GM10248 (cell line): Measurements from ENCODE around the gene PLCB4.

Source experiments
- CTCF ChIA-PET: fragments of 300-600 bp; sonication (Branson Sonifier 250); formaldehyde crosslinking; extraction: SDS; loops from one replicate; lab custom pipeline; 2021; ENCODE audit warnings: antibody characterized with exemption; lab: Yijun Ruan, JAX
- POLR2A ChIA-PET: fragments of 350-650 bp; sonication (Branson Sonifier 250); formaldehyde crosslinking; extraction: SDS; loops from one replicate; lab custom pipeline; 2020; ENCODE audit warnings: antibody characterized with exemption; lab: Yijun Ruan, JAX
- DNase-seq: peaks from one replicate; pipeline ENCODE4 v3.0.0; 2012; ENCODE audit errors: extremely low spot score
- TF ChIP-seq, protein P1 (sequence below): IDR thresholded peaks from 2 replicates; pipeline ENCODE4 v1.5.1; 2012; ENCODE audit warnings: mild to moderate bottlenecking, low read depth; ENCODE audit errors: extremely low read depth, missing control alignments, control extremely low read depth

The PLCB4 gene

DNA sequence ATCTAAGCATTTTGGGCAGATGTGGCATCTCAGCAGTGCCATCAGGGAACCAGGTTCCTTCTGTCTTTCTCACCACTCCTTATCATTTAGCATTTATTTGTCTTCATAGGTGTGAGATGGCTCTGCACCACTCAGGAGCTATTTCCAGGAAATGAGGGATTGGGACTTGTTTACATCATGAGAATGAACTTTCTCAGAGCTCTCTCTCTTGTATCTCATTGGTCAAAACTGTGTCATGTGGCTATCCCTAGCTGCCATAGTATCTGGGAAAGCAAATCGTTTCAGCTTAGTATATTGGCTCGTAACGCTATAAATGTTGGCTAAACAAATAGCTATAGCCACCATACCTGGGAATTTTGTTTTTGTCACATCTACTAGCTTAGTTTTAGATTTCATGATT is 23.8 kb downstream of the PLCB4 start:
- ChIA-PET POLR2A (no interaction called here), CTCF (interaction anchor here (1.0 to 1.2 kb wide), 2 partner anchors 9 to 10 kb away, joined by 3 to 5 read pairs; no protein-coding TSS in a partner anchor)
- TF ChIP-seq, protein P1, sequence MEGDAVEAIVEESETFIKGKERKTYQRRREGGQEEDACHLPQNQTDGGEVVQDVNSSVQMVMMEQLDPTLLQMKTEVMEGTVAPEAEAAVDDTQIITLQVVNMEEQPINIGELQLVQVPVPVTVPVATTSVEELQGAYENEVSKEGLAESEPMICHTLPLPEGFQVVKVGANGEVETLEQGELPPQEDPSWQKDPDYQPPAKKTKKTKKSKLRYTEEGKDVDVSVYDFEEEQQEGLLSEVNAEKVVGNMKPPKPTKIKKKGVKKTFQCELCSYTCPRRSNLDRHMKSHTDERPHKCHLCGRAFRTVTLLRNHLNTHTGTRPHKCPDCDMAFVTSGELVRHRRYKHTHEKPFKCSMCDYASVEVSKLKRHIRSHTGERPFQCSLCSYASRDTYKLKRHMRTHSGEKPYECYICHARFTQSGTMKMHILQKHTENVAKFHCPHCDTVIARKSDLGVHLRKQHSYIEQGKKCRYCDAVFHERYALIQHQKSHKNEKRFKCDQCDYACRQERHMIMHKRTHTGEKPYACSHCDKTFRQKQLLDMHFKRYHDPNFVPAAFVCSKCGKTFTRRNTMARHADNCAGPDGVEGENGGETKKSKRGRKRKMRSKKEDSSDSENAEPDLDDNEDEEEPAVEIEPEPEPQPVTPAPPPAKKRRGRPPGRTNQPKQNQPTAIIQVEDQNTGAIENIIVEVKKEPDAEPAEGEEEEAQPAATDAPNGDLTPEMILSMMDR = no peak
- no peak for DNase-seq

DNA sequence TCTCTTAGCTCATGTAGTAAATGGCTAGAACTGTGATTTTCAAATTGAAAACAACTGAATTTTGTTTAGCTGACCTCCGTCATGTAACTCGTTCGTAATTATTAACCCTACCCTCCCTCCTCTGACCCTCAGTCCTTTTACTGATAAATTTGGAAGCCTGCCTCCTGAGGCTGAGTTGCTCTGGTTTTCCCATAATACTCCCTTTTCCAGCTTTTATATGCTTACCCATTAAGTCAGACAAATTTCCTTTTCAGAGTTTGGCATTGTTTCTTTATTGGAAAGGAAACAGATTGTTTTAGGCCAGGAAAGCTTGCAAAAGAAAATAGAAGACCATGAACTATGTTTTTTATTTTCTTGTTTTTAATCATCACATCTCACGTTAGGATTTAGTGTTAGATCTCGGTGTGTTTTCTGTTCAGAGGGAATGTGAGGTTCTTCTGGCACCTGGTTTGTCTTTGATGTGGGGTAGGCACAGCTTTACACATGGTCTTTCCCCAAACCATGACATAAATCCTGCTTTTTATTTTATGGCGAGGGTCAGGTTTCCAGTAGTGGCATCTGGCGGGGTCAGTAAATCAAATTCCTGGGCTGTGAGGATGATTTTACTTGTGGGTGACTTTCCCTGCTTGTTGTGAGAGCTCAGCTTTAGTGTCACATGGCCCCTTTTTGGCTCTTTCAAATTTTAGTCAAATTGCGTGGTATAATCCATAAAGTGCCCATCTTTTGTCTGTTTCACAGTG is 24.5 kb downstream of the PLCB4 start:
- ChIA-PET POLR2A (no interaction called here), CTCF (interaction anchor here (1.0 to 1.2 kb wide), 2 partner anchors 8 to 11 kb away, joined by 3 to 5 read pairs; no protein-coding TSS in a partner anchor)
- TF ChIP-seq, protein P1 = no peak
- DNase-seq = no peak

DNA sequence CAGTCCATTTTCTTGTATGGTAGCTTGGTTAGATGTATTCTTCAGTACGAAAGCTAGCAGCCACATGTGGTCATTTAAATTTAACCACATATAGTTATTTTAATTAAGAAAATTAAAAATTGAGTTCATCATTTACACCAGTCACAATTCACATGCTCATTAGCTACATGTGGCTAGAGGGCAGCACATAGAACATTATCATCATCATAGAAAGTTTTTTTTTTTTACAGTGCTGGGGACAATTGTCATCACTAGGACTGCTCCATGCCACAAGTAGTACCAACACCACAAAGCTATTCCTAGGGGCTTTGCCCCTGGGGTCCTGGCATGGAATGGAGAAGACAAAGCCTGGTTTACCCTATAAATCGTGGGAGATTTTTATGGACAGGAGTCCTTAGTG is 30.5 kb downstream of the PLCB4 start:
- ChIA-PET POLR2A (no interaction called here), CTCF (no interaction called here)
- TF ChIP-seq, protein P1 = no peak
- DNase-seq = no peak

DNA sequence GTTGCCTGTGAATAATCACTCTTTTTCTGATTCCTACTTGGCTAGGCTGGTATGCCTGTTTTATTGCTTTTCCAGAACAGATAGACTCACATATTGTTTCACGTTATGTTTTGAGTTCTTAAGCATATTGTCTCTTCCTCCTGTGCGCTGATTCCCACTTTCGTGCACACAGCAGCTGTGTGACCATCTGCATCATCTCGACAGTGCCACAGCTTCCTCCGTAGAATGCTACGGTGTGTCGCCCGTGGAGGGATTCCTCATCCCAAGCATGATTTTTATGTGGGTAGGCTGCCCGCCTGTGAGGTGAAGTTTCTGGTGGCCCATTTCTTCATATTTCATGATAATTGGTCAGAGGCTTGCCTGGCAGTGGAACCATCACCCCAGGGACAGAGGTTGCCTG is 31.8 kb downstream of the PLCB4 start:
- TF ChIP-seq, protein P1 = no peak
- ChIA-PET CTCF (no interaction called here), POLR2A (no interaction called here)

DNA sequence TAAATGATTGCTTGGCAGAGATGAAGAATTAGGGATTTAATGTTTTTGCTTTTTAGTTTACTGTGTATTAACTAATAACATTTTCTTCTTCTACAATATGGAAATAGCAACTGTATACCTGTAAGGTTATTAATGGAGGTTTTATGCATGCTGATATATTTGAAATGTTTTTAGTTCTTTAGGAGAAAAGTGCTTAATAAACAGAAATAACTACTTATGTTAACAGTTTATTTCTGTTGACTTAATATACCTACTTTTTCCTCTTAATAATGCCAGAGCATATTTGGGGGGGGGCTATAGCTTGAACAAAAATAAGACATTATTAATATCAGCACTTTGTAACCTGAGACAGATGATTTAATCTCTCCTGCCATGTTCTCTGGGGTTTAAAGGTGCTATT is 33.6 kb downstream of the PLCB4 start:
- TF ChIP-seq, protein P1 = no peak
- ChIA-PET CTCF (no interaction called here), POLR2A (no interaction called here)
- no peak for DNase-seq

More for the DNA sequence above, 31.8 kb downstream of the PLCB4 start:
- no peak for DNase-seq

DNA sequence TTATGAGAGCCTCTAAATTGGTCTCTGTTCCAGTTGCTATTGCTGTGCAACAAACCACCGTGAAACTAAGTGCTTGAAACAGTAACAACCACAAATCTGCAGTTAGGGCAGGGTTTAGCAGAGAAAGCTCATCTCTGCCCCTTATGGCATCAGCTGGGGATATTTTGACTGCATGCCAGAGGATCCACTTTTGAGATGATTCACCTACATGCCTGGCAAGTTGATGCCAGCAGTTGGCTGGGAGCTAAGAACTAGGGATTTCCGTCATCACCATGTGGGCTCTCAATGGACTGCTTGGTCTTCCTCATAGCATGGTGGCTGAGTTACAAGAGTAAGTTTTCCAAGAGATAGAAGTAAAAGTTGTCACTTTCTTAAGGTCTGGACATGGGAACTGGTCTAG is 35.1 kb downstream of the PLCB4 start:
- TF ChIP-seq, protein P1 = no peak
- no peak for DNase-seq
- ChIA-PET POLR2A (no interaction called here), CTCF (interaction anchor here (0.9 kb wide), 1 partner anchor 20 kb away, joined by 3 read pairs; no protein-coding TSS in a partner anchor)
